ENCODE results near the gene GALNS. TPM values are rescaled to one million over a fixed set of nuclear protein-coding genes. Genes with fewer than 3 reads are reported as not detected.

The GALNS gene
- total RNA-seq, 2 donors from 2014 or later = 8.8 to 48.8 TPM

DNA sequence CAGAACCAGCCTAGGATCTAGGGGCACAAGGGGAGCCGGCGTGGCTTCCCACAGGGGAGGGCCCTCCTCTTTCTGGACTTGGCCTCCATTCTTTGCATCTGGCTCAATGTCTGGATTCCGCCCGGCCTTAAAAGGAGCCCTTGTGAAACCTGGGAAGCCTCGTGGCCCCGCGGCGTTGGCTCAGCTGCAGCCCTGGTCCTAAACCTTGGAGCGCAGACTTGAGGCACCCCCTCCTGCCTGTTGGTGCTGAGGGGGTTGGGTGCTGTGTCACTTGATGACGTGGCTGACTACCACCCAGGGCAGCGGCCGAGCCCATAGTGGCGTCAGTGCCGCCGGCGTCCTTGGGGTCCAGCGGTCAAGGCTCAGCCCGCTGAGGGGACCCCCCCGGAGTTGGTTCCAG lies 4.6 kb upstream of the GALNS start:
- intact Hi-C loops (cut with DNase I) = no loop called here
- DNase-seq = no peak

DNA sequence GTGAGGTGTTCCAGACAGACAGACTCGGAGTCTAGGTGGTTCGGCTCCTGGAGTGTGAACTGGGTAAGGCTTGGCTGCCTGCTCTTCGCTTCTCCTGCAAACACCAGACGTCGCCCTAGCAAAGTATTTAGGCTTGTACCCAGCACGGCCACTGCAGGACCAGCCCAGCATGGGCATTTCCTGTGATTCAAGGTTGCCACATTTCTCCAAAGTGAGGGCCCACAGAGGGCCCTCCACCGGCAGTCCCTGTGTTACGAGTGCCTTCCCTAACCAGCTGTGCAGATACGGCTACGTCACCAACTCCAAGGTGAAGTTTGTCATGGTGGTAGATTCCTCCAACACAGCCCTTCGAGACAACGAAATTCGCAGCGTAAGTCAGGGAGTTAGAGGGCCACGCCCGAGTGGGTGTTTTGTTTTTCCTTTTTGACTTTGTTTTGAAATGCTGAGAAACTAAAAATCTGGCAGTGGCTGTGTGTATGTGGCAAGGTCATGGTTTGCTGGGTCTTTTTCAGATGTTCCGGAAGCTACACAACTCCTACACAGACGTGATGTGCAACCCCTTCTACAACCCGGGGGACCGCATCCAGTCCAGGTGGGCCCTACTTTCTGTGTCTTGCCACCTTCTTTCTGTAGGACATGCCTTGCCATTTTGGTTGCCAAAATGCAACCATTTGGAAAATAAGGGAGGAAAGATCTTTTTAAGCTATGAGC lies 2.8 kb upstream of the GALNS start:
- H3K27me3 ChIP-seq = no peaks in the 10 kb centered on the region
- no peak for ATAC-seq
- 90 to 95% methylated on average over 20 of the region's 20 CpGs for WGBS, 2 donors

More for the DNA sequence above, 4.6 kb upstream of the GALNS start:
- no peak for ATAC-seq
- 91 to 95% methylated on average over 5 to 16 of the region's 19 CpGs for WGBS, 2 donors
- no peak overlapping the region for H3K27ac ChIP-seq
- peaks cover 9% of the 10 kb centered on the region for H3K4me1 ChIP-seq
- H3K4me3 ChIP-seq = no peak overlapping the region
- no peaks in the 10 kb centered on the region for H3K9me3 ChIP-seq
- H3K27me3 ChIP-seq = no peaks in the 10 kb centered on the region
- H3K36me3 ChIP-seq (replicated peaks in 1 of 2; ENCODE audit: insufficient read depth in 1 of 2, low read depth in 2 of 2) = peaks cover 0 to 4% of the 10 kb centered on the region in 2 donors
- TF ChIP-seq, protein P1, sequence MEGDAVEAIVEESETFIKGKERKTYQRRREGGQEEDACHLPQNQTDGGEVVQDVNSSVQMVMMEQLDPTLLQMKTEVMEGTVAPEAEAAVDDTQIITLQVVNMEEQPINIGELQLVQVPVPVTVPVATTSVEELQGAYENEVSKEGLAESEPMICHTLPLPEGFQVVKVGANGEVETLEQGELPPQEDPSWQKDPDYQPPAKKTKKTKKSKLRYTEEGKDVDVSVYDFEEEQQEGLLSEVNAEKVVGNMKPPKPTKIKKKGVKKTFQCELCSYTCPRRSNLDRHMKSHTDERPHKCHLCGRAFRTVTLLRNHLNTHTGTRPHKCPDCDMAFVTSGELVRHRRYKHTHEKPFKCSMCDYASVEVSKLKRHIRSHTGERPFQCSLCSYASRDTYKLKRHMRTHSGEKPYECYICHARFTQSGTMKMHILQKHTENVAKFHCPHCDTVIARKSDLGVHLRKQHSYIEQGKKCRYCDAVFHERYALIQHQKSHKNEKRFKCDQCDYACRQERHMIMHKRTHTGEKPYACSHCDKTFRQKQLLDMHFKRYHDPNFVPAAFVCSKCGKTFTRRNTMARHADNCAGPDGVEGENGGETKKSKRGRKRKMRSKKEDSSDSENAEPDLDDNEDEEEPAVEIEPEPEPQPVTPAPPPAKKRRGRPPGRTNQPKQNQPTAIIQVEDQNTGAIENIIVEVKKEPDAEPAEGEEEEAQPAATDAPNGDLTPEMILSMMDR (IDR thresholded peaks at IDR 0.05) = no peak
- no peak for TF ChIP-seq POLR2A (IDR thresholded peaks at IDR 0.05)

DNA sequence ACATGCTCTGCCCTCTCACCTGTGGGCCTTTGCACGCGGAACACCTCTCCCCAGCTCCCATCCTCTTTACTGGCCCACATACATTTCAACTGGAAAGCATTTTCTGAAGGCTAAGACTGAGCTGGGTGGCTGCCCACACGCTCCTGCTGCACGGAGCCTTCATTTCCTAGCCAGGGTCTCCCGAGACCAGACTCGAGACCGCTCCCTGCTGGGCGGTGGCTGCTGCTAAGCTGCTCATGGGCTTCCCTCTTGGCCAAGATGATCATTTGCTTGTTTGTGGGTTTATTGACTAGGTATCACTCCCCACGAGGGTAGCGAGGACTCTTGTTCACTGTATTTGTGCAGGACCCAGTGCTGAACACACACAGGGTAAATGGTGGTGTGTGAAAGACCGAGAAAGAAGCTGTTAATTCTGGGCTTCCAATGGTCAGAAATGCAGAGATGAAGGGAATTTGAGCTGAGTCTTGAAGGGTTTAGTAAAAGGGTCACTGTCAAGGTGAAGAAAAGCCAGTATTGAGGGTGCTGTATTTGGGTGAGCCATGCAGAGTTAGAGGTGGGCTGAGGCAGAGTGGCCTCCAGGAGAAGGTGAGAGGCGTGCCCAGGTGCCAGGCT lies 1.1 kb upstream of the GALNS start:
- H3K4me3 ChIP-seq = peak overlapping the region; percentile 83 to 96
- 14 to 18% methylated on average over 12 of the region's 12 CpGs for WGBS, 2 donors
- H3K9me3 ChIP-seq = no peaks in the 10 kb centered on the region
- DNase-seq (peak; percentile 67 to 79 (median 76)), ATAC-seq (peak; percentile 51)
- peaks cover 0 to 4% of the 10 kb centered on the region in 2 donors for H3K36me3 ChIP-seq (replicated peaks in 1 of 2; ENCODE audit: insufficient read depth in 1 of 2, low read depth in 2 of 2)
- peaks cover 17% of the 10 kb centered on the region for H3K4me1 ChIP-seq
- TF ChIP-seq, protein P1 (IDR thresholded peaks at IDR 0.05) = peak; percentile 32 to 64 (median 50)
- TF ChIP-seq POLR2A (IDR thresholded peaks at IDR 0.05) = no peak
- H3K27me3 ChIP-seq = no peaks in the 10 kb centered on the region
- intact Hi-C loops (cut with DNase I) = no loop called here
- H3K27ac ChIP-seq = peak overlapping the region; percentile 46 to 75 (median 68)

More for the DNA sequence above, 2.8 kb upstream of the GALNS start:
- Histone ChIP-seq H3K4me1 (peaks cover 17% of the 10 kb centered on the region), H3K9me3 (no peaks in the 10 kb centered on the region), H3K27ac (no peak overlapping the region), H3K4me3 (no peak overlapping the region), H3K36me3 (replicated peaks in 1 of 2; ENCODE audit: insufficient read depth in 1 of 2, low read depth in 2 of 2) (peaks cover 0 to 4% of the 10 kb centered on the region in 2 donors)
- intact Hi-C loops (cut with DNase I) = no loop called here
- DNase-seq = no peak
- TF ChIP-seq, protein P1 (IDR thresholded peaks at IDR 0.05) = no peak
- TF ChIP-seq POLR2A (IDR thresholded peaks at IDR 0.05) = no peak

DNA sequence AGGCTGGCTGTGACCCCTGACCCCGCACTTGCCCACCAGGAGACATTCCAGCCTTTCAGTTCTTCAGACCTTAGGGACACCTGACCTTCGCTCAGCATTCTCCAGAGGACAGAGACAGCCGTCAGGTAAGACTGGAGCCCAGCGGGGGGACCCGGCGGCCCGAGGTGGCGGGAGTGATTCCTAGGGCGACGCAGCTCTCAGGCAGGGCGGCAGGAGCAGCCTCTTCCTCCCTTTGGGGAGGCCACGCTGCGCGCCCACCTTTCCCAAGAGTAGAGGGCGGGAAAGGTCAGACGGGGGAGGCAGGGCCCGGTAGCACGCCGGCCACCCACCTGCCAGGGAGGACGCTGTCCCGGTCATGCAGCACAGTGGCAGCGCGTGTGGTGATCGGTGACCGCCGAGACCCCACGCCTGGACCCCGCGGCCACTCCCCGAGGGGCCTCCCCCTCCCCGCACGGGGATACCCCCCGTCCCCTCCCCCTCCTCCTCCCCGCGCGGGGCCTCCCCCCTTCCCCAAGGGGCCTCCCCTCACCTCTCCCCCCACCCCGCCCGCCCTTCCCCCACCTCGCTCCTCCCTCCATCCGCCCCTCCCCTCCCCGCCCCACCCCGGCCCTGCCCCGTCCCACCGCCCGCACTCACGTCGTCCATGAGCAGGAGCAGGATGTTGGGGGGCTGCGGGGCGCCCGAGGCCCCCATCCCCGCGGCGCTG lies 472 bp downstream of the GALNS start:
- no peak for ATAC-seq
- no peak for TF ChIP-seq POLR2A (IDR thresholded peaks at IDR 0.05)
- TF ChIP-seq, protein P1 (IDR thresholded peaks at IDR 0.05) = no peak
- peak overlapping the region in 2 of 4 donors; percentile 74 to 75 for H3K27ac ChIP-seq
- peaks cover 0 to 4% of the 10 kb centered on the region in 2 donors for H3K36me3 ChIP-seq (replicated peaks in 1 of 2; ENCODE audit: insufficient read depth in 1 of 2, low read depth in 2 of 2)
- H3K27me3 ChIP-seq = no peaks in the 10 kb centered on the region
- peaks cover 17% of the 10 kb centered on the region for H3K4me1 ChIP-seq
- 13 to 37% methylated on average over 7 to 44 of the region's 53 CpGs for WGBS, 2 donors
- intact Hi-C loops (cut with DNase I) = no loop called here
- peak overlapping the region; percentile 18 to 96 for H3K4me3 ChIP-seq
- peak in 1 of 4 donors; percentile 33 for DNase-seq
- no peaks in the 10 kb centered on the region for H3K9me3 ChIP-seq
